ENCODE measurements around the gene PRKAG2. TPM values are rescaled to one million over a fixed set of nuclear protein-coding genes. Genes with fewer than 3 reads are reported as not detected.
"Not testable (repeated sequence)": the region's sequence is repeated elsewhere in the genome, so short reads cannot be mapped to it uniquely, and the experiment has no call there.

PRKAG2 gene
- total RNA-seq, 2 donors from 2014 or later = 21.6 to 31.7 TPM

- no peak for ATAC-seq (replicated peaks)
- no peak overlapping the region for H3K4me3 Mint-ChIP-seq
- H3K36me3 Mint-ChIP-seq (ENCODE audit: low read depth) = no peaks in the 10 kb centered on the region
- no peaks in the 10 kb centered on the region for H3K9me3 Mint-ChIP-seq
- peaks cover 9% of the 10 kb centered on the region for H3K4me1 Mint-ChIP-seq
- H3K27me3 Mint-ChIP-seq = no peaks in the 10 kb centered on the region
- no peak overlapping the region for H3K27ac Mint-ChIP-seq
Measured at GRCh38 chr7:151801782-151802468, 75.0 kb downstream of the PRKAG2 start.

- Mint-ChIP-seq H3K36me3 (ENCODE audit: low read depth) (no peaks in the 10 kb centered on the region), H3K9me3 (no peaks in the 10 kb centered on the region), H3K27ac (no peak overlapping the region), H3K4me1 (peaks cover 11% of the 10 kb centered on the region), H3K4me3 (no peak overlapping the region), H3K27me3 (no peaks in the 10 kb centered on the region)
- no peak for ATAC-seq (replicated peaks)
Measured at GRCh38 chr7:151801291-151801690, 75.6 kb downstream of the PRKAG2 start.

GRCh38 chr7:151800861-151801260 is 76.1 kb downstream of the PRKAG2 start:
- no peaks in the 10 kb centered on the region for H3K36me3 Mint-ChIP-seq (ENCODE audit: low read depth)
- ATAC-seq (replicated peaks) = no peak
- H3K4me3 Mint-ChIP-seq = no peak overlapping the region
- H3K4me1 Mint-ChIP-seq = peaks cover 15% of the 10 kb centered on the region
- peak overlapping the region; percentile 28 for H3K27ac Mint-ChIP-seq
- no peaks in the 10 kb centered on the region for H3K9me3 Mint-ChIP-seq
- no peaks in the 10 kb centered on the region for H3K27me3 Mint-ChIP-seq

GRCh38 chr7:151800391-151800790 is 76.5 kb downstream of the PRKAG2 start:
- no peaks in the 10 kb centered on the region for H3K27me3 Mint-ChIP-seq
- H3K4me3 Mint-ChIP-seq = no peak overlapping the region
- H3K36me3 Mint-ChIP-seq (ENCODE audit: low read depth) = no peaks in the 10 kb centered on the region
- peak overlapping the region; percentile 28 for H3K27ac Mint-ChIP-seq
- H3K4me1 Mint-ChIP-seq = peaks cover 15% of the 10 kb centered on the region
- no peaks in the 10 kb centered on the region for H3K9me3 Mint-ChIP-seq
- no peak for ATAC-seq (replicated peaks)

DNA sequence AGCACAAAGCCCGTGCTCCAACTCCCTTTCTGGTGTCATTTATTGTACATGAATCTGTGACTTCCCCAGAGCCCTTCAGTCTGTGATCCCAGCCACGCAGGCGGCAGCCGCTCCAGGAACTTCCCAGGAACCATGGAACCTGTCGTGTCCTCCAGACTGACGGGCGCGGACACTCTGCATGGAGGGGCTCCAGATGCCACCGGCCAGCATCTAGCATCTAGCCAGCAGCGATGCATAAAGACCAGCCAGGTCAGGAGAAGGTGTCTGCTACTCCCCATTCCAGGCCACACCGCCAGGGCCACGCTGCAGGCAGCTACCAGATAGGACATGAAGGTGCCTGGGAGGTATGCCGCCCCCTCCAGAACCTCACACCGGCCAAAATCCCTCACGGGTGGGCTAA is 77.4 kb downstream of the PRKAG2 start:
- H3K27ac Mint-ChIP-seq = peak overlapping the region; percentile 61
- no peaks in the 10 kb centered on the region for H3K36me3 Mint-ChIP-seq (ENCODE audit: low read depth)
- no peak overlapping the region for H3K4me3 Mint-ChIP-seq
- H3K27me3 Mint-ChIP-seq = no peaks in the 10 kb centered on the region
- no peaks in the 10 kb centered on the region for H3K9me3 Mint-ChIP-seq
- ATAC-seq (replicated peaks) = no peak
- peaks cover 15% of the 10 kb centered on the region for H3K4me1 Mint-ChIP-seq

DNA sequence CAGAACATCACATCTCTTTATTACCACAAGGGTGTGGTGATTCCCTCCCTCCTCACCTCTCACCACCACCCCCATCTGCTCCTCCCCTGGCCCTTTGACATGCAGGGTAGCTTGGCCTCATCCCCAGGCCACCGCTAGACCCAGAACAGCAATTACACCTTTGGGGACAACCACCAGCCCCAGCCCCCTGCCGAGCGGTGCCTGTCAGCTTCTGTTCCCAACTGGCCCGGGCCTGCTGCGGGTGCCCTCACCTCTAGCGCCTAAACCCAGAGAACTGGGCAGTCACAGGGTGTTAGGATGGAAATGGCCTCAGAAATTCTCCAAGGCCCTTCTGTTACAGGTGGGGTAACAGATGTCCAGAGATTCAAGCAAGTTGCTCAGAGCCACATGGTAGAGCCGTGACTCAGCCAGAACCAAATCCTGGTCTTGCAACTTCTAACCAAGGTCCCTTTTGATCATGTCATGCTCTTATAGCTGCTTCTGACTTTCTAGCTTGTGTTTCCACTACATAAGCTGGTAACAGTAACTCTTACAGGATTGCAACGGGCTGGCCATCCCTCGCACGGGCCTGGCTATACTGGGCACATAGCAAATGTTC is 78.0 kb downstream of the PRKAG2 start:
- ATAC-seq (replicated peaks) = no peak
- H3K27ac Mint-ChIP-seq = peak overlapping the region; percentile 61
- no peak overlapping the region for H3K4me3 Mint-ChIP-seq
- H3K9me3 Mint-ChIP-seq = no peaks in the 10 kb centered on the region
- no peaks in the 10 kb centered on the region for H3K27me3 Mint-ChIP-seq
- no peaks in the 10 kb centered on the region for H3K36me3 Mint-ChIP-seq (ENCODE audit: low read depth)
- peaks cover 15% of the 10 kb centered on the region for H3K4me1 Mint-ChIP-seq

DNA sequence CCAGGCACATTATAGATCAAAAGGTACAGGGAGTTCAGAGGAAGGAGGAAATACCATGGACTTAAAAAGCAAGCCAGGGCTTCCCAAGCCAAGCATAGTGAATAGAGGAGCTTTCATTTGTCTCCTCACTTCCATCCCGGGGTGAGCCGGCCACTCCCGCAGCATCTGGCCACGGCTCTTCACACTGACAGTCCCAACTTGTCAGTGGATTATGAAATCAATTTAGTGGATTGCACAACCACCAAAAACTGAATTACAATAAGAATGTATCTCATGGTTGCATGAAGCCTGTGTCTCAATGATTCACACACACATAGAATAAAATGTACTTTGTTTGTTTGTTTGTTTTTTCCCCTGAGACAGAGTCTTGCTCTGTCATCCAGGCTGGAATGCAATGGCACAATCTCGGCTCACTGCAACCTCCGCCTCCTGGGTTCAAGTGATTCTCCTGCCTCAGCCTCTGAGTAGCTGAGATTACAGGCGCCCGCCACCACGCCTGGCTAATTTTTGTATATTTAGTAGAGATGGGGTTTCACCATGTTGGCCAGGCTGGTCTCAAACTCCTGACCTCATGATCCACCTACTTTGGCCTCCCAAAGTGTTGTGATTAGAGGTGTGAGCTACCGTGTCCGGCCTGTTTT is 79.1 kb downstream of the PRKAG2 start:
- ATAC-seq (replicated peaks); H3K9me3 Mint-ChIP-seq; H3K27me3 Mint-ChIP-seq; H3K36me3 Mint-ChIP-seq (ENCODE audit: low read depth); H3K4me3 Mint-ChIP-seq: not testable (repeated sequence)
- Mint-ChIP-seq H3K4me1 (peaks cover 15% of the 10 kb centered on the region), H3K27ac (peak overlapping the region; percentile 77)

GRCh38 chr7:151796871-151797537 is 79.9 kb downstream of the PRKAG2 start:
- Mint-ChIP-seq H3K9me3 (no peaks in the 10 kb centered on the region), H3K4me1 (peaks cover 15% of the 10 kb centered on the region), H3K27me3 (no peaks in the 10 kb centered on the region), H3K4me3 (peak overlapping the region; percentile 61), H3K36me3 (ENCODE audit: low read depth) (no peaks in the 10 kb centered on the region), H3K27ac (peak overlapping the region; percentile 88)
- ATAC-seq (replicated peaks) = no peak

GRCh38 chr7:151796091-151796870 is 80.6 kb downstream of the PRKAG2 start:
- Mint-ChIP-seq H3K36me3 (ENCODE audit: low read depth) (no peaks in the 10 kb centered on the region), H3K9me3 (no peaks in the 10 kb centered on the region), H3K27ac (peak overlapping the region; percentile 88), H3K27me3 (no peaks in the 10 kb centered on the region), H3K4me1 (peaks cover 22% of the 10 kb centered on the region), H3K4me3 (peak overlapping the region; percentile 61)
- peak; percentile 10 for ATAC-seq (replicated peaks)

GRCh38 chr7:151795168-151795811 is 81.6 kb downstream of the PRKAG2 start:
- peak; percentile 91 for ATAC-seq (replicated peaks)
- no peaks in the 10 kb centered on the region for H3K9me3 Mint-ChIP-seq
- H3K4me3 Mint-ChIP-seq = peak overlapping the region; percentile 61
- H3K36me3 Mint-ChIP-seq (ENCODE audit: low read depth) = no peaks in the 10 kb centered on the region
- no peaks in the 10 kb centered on the region for H3K27me3 Mint-ChIP-seq
- peaks cover 23% of the 10 kb centered on the region for H3K4me1 Mint-ChIP-seq
- peak overlapping the region; percentile 88 for H3K27ac Mint-ChIP-seq

DNA sequence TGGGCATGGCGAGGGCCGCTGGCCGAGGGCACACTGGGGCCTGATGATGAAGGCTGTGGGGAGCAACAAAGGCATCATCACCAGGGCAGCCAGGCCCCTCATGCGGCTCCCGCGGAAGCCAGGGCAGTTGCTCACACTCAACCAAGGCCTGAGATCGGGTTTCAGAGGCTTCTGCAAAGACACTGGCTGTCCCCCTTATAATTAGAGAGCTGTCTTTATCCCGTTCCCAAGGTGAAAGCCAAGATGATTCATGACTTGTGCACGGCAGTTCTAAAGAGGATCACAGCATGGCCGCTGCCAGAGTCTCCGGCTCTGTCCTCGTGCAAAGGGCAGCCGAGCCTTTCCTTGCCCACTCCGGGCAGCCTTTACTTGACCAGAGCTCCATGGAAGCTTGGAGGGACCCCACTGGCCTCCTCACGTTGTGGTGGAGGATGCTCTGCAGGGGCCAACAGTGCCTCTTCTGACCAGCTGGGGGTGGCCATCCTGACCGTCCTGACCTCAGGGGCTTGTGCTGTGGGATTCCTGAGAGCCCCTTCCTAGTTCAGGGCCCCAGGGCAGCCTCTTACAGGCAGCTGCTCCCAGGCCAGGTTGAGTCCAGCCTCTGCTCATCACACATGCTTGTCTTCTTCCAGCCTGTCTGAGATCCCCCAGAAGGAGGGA is 82.3 kb downstream of the PRKAG2 start:
- H3K27ac Mint-ChIP-seq = peak overlapping the region; percentile 88
- no peaks in the 10 kb centered on the region for H3K9me3 Mint-ChIP-seq
- H3K27me3 Mint-ChIP-seq = no peaks in the 10 kb centered on the region
- no peak for ATAC-seq (replicated peaks)
- peak overlapping the region; percentile 61 for H3K4me3 Mint-ChIP-seq
- H3K4me1 Mint-ChIP-seq = peaks cover 23% of the 10 kb centered on the region
- no peaks in the 10 kb centered on the region for H3K36me3 Mint-ChIP-seq (ENCODE audit: low read depth)

GRCh38 chr7:151793991-151794507 is 82.9 kb downstream of the PRKAG2 start:
- peaks cover 29% of the 10 kb centered on the region for H3K4me1 Mint-ChIP-seq
- no peaks in the 10 kb centered on the region for H3K27me3 Mint-ChIP-seq
- no peaks in the 10 kb centered on the region for H3K9me3 Mint-ChIP-seq
- peak overlapping the region; percentile 61 for H3K4me3 Mint-ChIP-seq
- no peaks in the 10 kb centered on the region for H3K36me3 Mint-ChIP-seq (ENCODE audit: low read depth)
- no peak for ATAC-seq (replicated peaks)
- peak overlapping the region; percentile 46 for H3K27ac Mint-ChIP-seq

DNA sequence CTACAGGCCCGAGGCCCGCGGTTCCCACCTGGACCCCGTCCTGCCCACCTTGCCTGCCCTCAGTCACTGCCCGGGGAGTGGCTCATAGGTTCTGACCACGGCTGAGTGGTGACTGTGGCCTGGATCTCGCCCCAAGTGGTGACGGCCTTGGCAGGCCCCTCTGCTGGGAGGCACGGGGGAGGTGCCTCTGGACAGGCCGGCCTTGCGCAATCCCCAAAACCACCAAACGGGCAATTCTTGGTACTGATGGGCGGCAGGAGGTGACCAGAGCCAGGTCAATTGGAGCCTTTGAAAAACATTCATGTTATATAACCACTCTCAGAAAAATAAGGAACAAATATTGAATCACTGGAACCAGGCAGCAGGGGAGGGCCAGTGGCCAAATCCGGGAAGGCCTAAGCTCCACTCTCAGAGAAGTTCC is 83.4 kb downstream of the PRKAG2 start:
- Mint-ChIP-seq H3K9me3 (no peaks in the 10 kb centered on the region), H3K36me3 (ENCODE audit: low read depth) (no peaks in the 10 kb centered on the region), H3K4me3 (no peak overlapping the region), H3K27me3 (no peaks in the 10 kb centered on the region), H3K27ac (peak overlapping the region; percentile 46), H3K4me1 (peaks cover 31% of the 10 kb centered on the region)
- no peak for ATAC-seq (replicated peaks)
